Measurements from ENCODE around the gene MRPL36. TPM values are rescaled to one million over a fixed set of nuclear protein-coding genes. Genes with fewer than 3 reads are reported as not detected.

Gene MRPL36
- total RNA-seq, 2 donors from 2014 or later: 47.9 to 66.3 TPM

DNA sequence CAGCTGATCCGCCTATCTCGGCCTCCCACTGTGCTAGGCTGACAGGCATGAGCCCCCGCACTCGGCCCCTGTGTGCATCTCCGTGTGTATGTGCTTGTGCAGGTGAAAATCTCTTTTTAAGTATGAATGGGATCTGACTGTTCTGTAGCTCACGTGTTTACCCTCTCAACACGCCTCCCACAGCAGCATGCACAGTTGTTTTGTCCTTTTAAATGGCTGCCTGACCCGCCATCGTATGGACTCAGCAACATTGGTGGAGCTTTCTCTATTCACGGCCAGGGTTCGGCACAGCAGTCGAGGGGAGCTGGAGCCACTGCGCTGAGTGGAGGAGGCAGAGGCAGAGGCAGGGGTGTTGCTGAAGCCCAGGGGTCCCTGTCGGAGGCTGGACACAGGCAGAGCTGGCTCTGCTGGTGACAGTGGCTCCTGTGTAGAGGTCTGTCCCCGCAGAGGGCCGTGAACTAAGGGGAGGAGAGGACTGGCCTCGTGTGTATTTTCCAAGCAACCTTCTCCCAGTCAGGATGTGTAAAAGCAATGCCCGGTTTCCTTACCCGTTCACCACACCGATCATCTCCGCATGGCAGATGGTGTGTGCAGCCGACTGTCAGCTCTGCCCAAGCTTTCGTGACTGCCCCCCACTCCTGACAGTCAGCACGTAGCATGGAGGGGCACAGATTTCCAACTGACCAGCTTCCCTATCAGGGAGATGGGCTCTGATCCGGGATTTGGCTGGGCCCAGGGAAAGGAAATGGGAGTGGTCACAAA, 37.3 kb downstream of the MRPL36 start:
- no peaks in the 10 kb centered on the region for H3K36me3 ChIP-seq
- no peak overlapping the region for H3K4me3 ChIP-seq
- TF ChIP-seq POLR2A (IDR thresholded peaks at IDR 0.05): no peak
- no peak for TF ChIP-seq POLR2AphosphoS5 (IDR thresholded peaks at IDR 0.05)
- TF ChIP-seq, protein P1, sequence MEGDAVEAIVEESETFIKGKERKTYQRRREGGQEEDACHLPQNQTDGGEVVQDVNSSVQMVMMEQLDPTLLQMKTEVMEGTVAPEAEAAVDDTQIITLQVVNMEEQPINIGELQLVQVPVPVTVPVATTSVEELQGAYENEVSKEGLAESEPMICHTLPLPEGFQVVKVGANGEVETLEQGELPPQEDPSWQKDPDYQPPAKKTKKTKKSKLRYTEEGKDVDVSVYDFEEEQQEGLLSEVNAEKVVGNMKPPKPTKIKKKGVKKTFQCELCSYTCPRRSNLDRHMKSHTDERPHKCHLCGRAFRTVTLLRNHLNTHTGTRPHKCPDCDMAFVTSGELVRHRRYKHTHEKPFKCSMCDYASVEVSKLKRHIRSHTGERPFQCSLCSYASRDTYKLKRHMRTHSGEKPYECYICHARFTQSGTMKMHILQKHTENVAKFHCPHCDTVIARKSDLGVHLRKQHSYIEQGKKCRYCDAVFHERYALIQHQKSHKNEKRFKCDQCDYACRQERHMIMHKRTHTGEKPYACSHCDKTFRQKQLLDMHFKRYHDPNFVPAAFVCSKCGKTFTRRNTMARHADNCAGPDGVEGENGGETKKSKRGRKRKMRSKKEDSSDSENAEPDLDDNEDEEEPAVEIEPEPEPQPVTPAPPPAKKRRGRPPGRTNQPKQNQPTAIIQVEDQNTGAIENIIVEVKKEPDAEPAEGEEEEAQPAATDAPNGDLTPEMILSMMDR (IDR thresholded peaks at IDR 0.05): no peak
- no peaks in the 10 kb centered on the region for H3K27me3 ChIP-seq (replicated peaks; ENCODE audit: insufficient read depth)
- H3K9me3 ChIP-seq: no peaks in the 10 kb centered on the region
- DNase-seq (ENCODE audit: low spot score): no peak
- H3K4me1 ChIP-seq (replicated peaks): peaks cover 3% of the 10 kb centered on the region
- no peak overlapping the region for H3K27ac ChIP-seq
- WGBS: 91% methylated on average over 25 of the region's 25 CpGs
- intact Hi-C loops (cut with DNase I): no loop called here

DNA sequence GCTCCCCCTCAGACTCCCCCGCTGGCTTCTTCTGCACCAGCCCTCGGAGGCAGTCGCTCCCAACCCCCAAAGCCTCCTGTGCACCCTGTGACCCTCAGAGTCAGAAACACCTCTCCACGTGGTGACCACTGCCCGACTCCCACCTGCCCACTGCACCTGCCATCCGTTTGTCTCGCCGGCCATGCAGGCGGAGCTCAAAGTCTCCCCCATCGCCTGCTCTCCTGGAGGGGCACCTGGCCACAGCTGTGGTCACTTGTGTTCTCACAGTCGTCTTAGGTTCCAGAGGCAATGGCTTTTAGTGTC, 38.2 kb downstream of the MRPL36 start:
- no peak for DNase-seq (ENCODE audit: low spot score)
- intact Hi-C loops (cut with DNase I): no loop called here
- 91% methylated on average over 9 of the region's 11 CpGs for WGBS
- Histone ChIP-seq H3K27me3 (replicated peaks; ENCODE audit: insufficient read depth) (no peaks in the 10 kb centered on the region), H3K4me1 (replicated peaks) (peaks cover 3% of the 10 kb centered on the region), H3K36me3 (no peaks in the 10 kb centered on the region), H3K4me3 (no peak overlapping the region), H3K27ac (no peak overlapping the region), H3K9me3 (no peaks in the 10 kb centered on the region)
- TF ChIP-seq POLR2A (IDR thresholded peaks at IDR 0.05): no peak
- TF ChIP-seq, protein P1 (IDR thresholded peaks at IDR 0.05): no peak
- no peak for TF ChIP-seq POLR2AphosphoS5 (IDR thresholded peaks at IDR 0.05)

DNA sequence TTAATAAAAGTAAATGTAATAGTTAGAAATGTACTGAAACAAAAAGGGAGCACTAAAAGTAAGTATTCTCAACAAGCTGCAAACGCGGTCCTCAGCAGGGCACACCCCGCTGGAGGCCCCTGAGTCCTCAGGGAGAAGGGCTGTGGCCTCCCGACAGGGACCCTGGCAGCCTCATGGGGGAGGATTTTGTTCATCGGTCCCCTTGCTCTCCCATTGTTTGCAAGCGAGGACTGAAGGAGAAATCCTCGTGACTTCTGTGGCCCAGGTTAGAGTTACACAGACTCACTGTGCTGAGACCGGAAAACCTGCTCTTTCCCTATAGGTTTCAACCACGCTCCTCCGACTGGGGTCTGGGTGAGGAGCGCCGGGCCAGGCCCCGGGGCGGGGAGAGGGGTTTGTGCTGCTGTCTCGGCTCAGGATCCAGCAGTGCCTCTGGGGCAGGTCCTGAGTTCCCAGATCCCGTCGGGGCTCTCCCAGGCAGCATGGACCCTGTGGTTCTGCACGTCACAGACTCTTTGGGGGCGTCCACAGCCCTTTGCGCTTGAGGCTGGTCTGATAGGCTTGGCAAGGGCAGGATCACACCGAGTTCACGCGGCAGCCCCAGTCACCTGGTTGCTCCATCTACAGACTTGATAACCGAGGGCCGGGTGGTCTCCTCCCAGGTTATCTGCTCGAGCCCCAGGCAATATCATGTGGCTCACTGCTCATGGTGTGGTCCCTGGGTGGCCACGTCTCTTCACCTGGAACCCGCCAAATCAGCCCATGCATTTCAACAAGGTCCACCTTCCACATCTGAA, 38.8 kb downstream of the MRPL36 start:
- no peaks in the 10 kb centered on the region for H3K9me3 ChIP-seq
- H3K27ac ChIP-seq: no peak overlapping the region
- intact Hi-C loops (cut with DNase I): no loop called here
- peaks cover 3% of the 10 kb centered on the region for H3K4me1 ChIP-seq (replicated peaks)
- H3K27me3 ChIP-seq (replicated peaks; ENCODE audit: insufficient read depth): no peaks in the 10 kb centered on the region
- H3K4me3 ChIP-seq: no peak overlapping the region
- no peak for DNase-seq (ENCODE audit: low spot score)
- 78% methylated on average over 23 of the region's 28 CpGs for WGBS
- no peaks in the 10 kb centered on the region for H3K36me3 ChIP-seq
- TF ChIP-seq POLR2AphosphoS5 (IDR thresholded peaks at IDR 0.05) (no peak), POLR2A (IDR thresholded peaks at IDR 0.05) (no peak)
- TF ChIP-seq, protein P1 (IDR thresholded peaks at IDR 0.05): no peak

DNA sequence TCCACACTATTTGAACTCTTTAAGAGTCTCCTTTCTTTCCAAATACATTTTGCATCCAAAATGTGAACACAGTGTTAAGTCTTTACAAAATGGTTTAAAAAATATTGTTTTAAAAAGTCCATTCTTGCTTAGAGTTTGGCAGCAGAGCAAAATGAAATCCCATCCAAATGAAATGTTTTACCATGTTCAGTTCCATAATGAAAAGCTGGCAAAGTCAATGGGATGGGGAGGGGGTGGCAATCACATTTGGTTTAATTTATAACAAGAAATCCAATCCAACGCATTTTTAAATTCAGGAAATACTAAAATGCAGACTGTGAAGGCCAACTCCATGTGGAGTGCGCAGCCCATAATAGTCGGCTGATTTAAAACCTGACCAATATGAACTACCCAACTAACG, 39.4 kb downstream of the MRPL36 start:
- TF ChIP-seq, protein P1 (IDR thresholded peaks at IDR 0.05): no peak
- TF ChIP-seq POLR2AphosphoS5 (IDR thresholded peaks at IDR 0.05): no peak
- TF ChIP-seq POLR2A (IDR thresholded peaks at IDR 0.05): no peak
- H3K36me3 ChIP-seq: no peaks in the 10 kb centered on the region
- no peak overlapping the region for H3K4me3 ChIP-seq
- H3K27me3 ChIP-seq (replicated peaks; ENCODE audit: insufficient read depth): no peaks in the 10 kb centered on the region
- intact Hi-C loops (cut with DNase I): no loop called here
- peaks cover 3% of the 10 kb centered on the region for H3K4me1 ChIP-seq (replicated peaks)
- no peaks in the 10 kb centered on the region for H3K9me3 ChIP-seq
- no peak for DNase-seq (ENCODE audit: low spot score)
- no peak overlapping the region for H3K27ac ChIP-seq
- WGBS: 65% methylated on average over 4 of the region's 4 CpGs
